HG03066 (cell line): ENCODE data around the gene RPL7L1.
"Not testable (repeated sequence)": the region's sequence is repeated elsewhere in the genome, so short reads cannot be mapped to it uniquely, and the experiment has no call there.

ENCODE experiments used
- ATAC-seq: cut with Tn5 transposase; IDR thresholded peaks from one replicate; pipeline ENCODE4 v1.9.1; 2021; ENCODE audit warnings: low read depth; ENCODE audit not compliant: unreplicated experiment

The RPL7L1 gene

DNA sequence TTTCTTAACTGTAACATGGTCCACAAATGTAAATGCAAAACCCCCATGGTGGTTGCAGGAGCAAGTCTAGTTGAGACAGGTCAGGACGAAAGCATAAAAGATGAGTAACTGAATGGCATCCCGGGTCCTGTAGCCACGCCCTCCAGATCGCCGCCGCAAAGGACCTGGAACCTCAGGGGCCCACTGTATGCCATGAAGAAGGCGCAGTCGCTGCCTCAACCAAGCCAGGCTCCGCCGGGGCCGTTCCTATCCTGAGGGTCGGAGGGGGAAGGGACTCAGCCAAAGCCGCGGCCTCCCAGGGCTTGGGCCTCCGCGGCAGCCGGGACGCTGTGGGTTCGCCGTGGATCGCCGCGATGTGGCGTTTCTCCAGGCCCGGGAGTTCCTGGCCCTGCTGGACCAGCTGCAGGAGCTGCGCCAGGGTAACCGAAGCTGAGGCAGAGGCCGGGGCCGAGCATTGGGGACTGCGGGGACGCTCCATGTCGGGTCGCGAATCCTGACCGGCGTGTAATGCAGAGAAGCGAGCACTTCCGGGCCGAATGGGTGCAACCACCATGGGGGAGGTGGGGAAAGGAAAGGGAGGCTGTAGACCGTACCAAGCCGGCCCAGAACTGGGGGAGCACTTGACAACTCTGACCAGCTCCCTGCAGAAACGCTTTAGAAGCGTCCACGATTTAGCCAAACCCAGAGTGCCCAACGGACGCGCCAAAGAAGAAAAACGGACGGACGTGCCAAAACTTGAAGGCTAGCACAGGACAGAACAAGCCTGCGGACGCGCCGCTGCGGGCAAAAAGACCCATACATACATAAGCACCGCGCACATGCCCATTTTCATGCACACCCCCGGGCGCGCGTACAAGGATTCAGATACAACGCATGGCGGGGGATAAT lies 11.1 kb downstream of the RPL7L1 start:
- peak; percentile 95 for ATAC-seq

DNA sequence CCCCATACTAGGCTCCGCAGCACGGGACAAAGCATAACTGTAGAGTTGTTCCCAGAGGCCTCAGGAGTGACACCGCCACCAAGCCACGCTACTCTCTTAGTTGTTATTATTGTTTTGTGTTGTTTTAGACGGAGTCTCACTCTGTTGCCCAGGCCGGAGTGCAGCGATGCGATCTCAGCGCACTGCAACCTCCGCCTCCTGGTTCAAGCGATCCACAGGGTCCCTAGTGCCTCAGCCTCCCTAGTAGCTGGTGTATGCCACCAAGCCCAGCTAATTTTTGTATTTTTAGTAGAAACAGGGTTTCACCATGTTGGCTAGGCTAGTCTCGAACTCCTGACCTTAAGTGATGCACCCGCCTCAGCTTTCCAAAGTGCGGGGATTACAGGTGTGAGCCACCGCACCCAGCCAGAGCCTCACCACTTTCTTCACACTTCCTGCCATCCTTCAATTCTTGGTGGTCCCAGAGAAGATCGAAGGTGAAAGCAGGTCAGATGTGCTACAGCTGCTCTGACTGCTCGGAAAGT lies 11.8 kb downstream of the RPL7L1 start:
- ATAC-seq, result no peak

DNA sequence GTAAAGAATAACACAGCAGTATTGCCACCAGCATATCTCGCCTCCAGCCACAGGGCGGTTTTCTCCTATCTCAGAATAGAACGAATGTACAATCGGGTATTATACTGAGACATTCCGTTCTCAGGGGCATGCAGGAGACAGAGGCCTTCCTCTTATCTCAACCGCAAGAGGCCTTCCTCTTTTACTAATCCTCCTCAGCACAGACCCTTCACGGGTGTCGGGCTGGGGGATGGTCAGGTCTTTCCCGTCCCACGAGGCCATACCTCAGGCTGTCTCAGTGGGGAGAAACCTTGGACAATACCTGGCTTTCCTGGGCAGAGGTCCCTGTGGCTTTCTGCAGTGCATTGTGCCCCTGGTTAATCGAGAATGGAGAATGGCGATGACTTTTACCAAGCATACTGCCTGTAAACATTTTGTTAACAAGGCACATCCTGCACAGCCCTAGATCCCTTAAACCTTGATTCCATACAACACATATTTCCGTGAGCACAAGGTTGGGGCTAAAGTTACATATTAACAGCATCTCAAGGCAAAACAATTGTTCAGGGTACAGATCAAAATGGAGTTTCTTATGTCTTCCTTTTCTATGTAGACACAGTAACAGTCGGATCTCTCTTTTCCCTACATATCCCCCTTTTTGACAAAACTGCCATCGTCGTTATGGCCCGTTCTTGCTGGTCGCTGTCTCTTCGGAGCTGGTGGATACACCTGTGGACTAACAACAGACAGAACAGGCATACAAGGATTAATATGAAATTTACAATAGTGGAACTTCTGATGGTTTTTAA lies 14.8 kb downstream of the RPL7L1 start:
- ATAC-seq, result not testable (repeated sequence)

DNA sequence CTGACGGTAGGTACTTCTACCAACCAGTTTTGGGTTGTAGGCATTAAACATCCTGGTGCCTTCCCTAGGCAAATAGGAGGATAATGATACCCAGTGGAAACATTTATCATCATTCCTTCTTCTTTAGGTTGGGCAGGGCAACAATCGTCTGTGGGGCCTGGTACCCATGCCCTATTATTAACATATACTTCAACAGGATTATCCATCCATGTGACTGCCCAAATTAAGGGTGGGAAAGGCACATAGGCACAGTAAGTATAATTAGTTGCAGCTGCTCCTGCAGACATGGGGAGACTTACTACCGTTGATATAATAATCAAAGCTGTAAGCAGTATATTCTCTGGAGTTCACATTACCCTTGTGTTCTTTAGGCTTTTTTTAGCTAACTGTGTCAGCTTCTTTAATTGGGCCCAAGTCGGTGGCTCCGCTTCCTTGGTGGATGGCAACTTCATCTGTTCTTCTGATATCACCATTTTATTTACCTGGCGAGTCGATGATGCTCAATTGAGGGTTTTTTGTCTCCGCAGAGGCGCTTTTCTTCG lies 16.8 kb downstream of the RPL7L1 start:
- no peak for ATAC-seq

DNA sequence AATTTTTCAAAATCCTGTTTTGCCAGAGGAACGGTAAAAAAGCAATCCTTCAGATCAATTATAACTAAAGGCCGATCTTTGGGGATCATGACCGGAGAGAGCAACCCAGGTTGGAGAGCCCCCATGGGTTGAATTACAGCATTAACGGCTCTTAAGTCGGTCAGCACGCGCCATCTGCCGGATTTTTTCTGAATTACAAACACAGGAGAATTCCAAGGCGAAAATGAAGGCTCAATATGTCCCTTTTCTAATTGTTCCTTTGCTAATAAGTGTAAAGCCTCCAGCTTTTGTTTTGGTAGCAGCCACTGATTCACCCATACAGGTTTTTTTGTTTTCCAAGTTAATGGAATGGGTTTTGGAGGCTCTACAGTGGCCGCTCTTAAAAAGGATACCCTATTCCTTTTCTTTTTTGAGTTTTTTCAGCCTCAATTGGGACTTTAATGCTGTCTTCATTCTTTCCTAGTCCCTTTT lies 19.5 kb downstream of the RPL7L1 start:
- no peak for ATAC-seq

DNA sequence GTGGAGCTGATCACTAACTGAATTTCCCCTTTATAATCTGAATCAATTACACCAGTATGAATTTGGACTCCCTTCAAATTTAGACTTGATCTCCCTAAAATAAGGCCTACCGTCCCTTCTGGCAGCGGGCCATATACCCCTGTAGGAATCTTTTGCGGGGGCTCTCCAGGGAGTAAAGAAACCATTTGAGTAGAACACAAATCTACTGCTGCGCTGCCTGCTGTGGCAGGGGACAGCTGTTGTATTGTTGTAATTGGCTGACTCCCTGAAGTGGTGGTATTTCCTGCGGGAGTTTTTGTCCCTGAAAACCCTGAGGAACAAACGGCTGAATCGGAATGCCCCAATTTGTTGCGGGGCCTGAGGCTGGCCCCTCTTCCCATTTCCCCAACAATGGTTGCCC lies 20.5 kb downstream of the RPL7L1 start:
- no peak for ATAC-seq

DNA sequence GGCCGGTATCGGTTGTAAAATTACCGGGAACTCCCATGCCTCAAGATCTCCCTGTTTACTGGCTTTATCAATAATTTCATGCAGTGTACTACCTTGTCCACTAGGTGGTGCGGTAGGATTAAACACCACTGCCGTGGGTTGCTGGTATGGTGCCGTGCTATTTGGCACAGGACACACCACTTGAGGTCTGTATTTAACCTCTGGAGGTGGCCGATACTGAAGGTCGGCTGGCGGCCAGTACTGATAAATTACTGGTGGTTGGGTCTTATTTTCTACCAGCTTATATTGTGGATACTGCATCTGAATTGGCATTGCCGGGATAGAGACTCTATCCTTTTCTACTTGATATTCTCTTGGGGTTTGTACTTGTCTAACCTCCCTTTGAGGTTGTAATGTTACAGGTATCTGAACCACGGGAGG lies 22.1 kb downstream of the RPL7L1 start:
- ATAC-seq, result peak; percentile 60

DNA sequence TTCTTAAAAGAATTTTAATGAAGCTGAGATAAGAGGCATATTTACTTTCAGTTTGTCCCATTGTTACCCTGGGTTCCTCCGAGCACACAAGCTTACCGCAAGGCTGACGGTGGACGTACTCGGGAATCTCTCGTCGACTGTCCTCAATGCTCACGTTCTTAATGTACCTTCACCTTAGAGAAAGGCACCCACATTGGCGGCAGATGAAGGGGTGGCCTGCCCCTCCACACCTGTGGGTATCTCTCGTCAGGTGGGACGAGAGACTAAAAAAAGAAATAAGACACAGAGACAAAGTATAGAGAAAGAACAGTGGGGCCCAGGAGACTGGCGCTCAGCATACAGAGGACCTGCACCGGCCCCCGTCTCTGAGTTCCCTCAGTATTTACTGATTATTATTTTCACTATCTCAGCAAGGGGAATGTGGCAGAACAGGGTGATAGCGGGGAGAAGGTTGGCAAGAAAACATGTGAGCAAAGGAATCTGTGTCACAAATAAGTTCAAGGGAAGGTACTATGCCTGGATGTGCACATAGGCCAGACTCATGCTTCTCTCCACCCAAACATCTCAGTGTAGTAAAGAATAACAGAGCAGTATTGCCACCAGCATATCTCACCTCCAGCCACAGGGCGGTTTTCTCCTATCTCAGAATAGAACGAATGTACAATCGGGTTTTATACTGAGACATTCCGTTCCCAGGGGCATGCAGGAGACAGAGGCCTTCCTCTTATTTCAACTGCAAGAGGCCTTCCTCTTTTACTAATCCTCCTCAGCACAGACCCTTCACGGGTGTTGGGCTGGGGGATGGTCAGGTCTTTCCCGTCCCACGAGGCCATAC lies 23.2 kb downstream of the RPL7L1 start:
- ATAC-seq, result not testable (repeated sequence)

DNA sequence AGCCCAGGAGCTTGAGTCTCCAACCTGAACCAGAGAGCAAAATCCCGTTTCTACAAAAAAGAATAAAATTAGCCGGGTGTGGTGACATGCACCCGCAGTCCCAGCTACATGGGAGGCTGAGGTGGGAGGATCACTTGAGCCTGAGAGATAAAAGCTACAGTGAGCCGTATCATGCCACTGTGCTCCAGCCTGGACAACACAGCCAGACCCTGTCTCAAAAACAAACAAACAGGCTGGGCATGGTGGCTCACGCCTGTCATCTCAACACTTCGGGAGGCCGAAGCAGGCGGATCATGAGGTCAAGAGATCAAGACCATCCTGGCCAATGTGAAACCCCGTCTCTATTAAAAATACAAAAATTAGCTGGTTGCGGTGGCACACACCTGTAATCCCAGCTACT lies 25.1 kb downstream of the RPL7L1 start:
- ATAC-seq, result no peak

DNA sequence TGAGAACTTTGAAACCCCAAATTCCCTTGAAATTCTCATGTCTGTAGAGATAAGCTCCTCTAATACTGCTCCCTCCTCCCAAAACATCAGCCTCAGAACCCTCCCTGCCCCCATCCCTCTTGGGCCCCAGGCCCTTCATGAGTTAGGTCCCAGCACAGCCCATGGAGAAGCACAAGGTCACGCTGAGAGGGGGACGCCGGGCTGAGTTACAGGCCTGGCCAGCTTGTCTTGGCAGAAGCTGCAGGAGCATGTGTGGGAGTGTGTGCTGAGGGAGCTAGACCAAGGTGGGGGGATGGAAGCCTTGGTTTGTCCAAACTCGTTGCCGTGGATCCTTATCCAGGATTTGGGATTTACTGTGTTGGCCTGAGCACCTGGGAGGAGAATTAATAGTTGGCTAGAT lies 27.9 kb downstream of the RPL7L1 start:
- no peak for ATAC-seq

DNA sequence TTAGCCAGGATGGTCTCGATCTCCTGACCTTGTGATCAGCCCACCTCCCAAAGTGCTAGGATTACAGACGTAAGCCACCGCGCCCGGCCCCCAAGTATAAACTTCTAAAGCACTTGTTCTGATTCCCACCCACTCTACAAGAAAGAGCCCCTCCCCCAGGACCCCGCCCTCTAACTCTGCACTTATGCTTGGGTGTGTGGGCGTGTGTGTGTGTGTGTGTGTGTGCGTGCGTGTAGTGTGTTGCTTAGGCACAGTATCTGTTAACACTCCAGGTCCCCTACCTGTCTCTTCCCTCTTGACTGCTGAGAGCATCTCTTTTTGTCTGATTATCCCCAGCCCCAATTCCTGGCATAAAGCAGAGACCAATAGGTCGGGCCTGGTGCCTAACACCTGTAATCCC lies 30.4 kb downstream of the RPL7L1 start:
- ATAC-seq, result no peak

DNA sequence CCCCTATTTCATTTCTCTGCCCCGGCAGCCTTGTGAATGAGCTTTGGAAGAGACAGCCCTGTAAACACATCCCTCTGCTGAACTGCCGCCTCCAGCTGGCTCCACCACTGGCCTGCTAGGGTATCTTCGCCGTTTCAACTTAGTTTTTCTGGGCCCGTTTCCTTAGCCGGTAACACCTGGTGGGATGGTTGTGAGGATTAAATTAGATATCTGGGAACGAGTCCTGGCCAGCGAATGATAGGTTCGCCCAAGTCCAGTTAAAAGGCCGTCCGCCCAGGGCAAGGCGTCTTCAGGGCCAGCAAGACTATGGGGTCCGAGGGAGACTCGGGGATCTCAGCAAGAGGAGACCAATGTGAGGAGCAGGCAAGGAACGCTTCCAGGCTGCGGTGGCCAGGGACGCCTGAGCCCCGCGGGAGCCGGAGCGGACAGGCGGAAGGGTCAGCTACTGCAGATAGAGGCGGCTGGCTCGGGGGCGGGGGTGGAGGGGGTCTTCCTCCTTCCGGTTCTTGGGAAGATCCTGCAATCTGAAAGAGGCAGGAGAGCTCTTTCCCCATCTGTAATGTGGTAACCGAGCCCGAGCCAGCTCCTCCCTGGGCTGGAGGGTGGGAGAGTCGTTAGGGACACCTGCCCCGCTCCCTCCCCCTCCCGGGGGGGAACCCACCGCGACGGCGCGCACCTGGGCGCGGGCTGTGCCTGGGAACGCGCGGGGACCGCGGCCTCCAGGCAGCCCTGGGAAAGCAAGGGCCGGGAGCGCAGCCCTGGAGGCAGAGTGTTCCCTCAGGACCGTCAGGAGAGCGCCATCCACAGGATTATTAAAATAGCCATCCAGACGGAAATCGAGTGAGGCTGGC lies 32.0 kb downstream of the RPL7L1 start:
- ATAC-seq, result no peak

DNA sequence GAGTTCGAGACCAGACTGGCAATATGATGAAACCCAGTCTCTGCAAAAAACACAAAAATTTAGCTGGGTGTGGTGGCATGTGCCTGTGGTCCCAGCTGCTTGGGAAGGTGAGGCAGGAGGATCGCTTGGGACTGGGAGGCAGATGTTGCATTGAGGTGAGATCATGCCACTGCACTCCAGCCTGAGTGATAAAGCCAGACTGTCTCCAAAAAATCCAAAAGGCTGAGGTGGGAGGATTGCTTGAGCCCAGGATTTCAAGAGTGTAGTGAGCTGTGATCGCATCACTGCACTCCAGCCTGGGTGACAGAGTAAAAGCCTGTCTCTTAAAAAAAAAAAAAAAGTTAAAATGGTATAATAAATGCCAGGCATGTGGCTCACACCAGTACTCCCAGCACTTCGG lies 35.1 kb downstream of the RPL7L1 start:
- ATAC-seq, result no peak

DNA sequence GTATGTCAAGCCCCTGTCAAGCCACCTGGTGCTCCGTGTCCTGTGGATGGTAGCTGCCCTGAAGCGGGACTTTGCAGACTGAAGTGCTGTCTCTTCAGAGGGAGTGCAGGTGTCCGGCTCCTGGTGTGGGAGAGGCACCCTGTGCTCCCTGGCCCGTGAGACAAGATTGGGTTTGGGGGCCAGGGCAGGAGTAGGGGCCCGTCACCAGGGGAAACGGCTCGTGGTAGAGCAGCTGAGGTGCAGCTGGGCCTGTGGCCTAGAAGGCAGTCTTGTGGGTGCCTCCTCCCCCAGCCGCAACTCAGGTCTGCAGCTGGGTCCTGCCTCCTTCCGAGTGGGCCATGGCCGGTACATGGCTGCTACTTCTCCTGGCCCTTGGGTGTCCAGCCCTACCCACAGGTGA lies 36.3 kb downstream of the RPL7L1 start, which contains the start of gene PTCRA:
Gene PTCRA, plus strand, starts transcription at position 322 of the 400 bp plus-strand sequence. Its CDS starts 17 bp downstream, at position 339.
- ATAC-seq, result no peak

DNA sequence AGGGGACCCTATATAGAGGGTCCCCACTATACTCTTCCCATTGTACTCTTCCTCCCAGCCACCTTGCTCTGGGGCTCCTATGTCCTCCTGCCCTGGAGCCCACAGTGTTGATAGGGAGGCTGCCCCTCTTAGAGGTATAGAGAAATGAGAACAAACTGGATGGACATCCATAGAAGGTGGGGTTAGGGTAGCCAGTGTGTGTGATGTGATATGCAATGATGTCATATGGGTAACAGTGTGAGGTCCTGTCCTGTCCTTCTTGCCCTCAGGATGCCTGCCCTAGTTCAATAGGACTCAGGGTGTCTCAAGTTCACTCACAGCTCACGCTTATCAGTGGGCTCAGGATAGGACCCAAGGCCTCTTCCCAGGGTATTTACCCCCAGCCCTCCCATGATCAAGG lies 36.9 kb downstream of the RPL7L1 start:
- ATAC-seq, result no peak

DNA sequence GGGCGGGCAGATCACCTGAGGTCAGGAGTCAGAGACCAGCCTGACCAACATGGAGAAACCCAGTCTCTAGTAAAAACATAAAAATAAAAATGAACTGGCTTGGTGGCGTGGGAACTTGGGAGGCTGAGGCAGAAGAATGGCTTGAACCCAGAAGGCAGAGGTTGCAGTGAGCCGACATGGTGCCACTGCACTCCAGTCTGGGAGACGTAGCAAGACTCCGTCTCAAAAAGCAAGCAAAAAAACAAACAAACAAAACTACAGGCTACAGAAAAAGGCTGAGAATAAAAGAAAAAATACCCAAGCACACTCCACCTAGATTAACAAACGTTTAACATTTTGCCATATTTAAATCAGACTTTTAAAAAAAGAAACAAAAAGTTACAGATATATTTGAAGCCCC lies 42.4 kb downstream of the RPL7L1 start:
- no peak for ATAC-seq

DNA sequence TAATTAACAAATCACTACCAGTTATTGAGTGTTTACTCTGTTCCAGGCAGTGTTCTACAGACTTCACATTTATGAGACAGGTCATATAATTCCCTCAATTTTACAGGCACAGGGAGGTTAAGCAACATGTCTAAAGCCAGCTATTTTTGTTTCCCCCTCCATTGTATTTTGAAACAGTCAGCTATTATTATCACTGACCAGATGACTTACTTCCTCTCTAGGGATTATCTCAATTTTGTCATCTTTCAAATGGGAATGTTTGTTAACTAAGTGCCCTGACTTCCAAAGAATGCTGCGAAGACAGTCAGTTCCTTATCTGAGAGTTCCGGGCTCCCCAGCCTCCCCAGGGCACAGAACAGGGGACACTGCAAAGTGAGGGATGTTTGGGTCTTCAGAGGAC lies 44.2 kb downstream of the RPL7L1 start:
- no peak for ATAC-seq

DNA sequence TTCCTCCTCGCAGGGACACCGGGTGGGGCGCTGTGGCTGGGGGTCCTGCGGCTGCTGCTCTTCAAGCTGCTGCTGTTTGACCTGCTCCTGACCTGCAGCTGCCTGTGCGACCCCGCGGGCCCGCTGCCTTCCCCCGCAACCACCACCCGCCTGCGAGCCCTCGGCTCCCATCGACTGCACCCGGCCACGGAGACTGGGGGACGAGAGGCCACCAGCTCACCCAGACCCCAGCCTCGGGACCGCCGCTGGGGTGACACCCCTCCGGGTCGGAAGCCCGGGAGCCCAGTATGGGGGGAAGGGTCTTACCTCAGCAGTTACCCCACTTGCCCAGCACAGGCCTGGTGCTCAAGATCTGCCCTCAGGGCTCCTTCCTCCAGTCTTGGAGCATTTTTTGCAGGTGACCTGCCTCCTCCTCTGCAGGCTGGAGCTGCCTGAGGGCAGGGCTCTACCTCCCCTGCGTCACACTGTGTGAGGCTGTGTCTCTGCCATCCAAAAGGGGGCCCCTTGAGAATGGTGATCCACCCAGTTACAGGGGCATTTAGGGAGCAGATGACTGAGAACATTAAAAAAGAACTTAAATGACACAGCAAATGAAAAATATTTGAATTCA lies 45.9 kb downstream of the RPL7L1 start:
- no peak for ATAC-seq
